Mucosa of rectum (tissue), 2 donors: ENCODE results near the gene TUBGCP2.

Experiments used
- H3K27ac ChIP-seq, 2 donors: one replicate each; pipeline ENCODE4 v1.7.0; 2013; ENCODE audit warnings: inconsistent platforms in 2 of 2, low read depth in 2 of 2, low read length in 2 of 2
- H3K27me3 ChIP-seq, 2 donors: one replicate each; pipeline ENCODE4 v1.7.0; 2013; ENCODE audit warnings: low read length in 2 of 2; ENCODE audit not compliant: control insufficient read depth in 2 of 2, insufficient read depth in 2 of 2
- H3K36me3 ChIP-seq, 2 donors: one replicate each; pipeline ENCODE4 v1.7.0; 2013; ENCODE audit warnings: low read length in 2 of 2; ENCODE audit not compliant: control insufficient read depth in 2 of 2, insufficient read depth in 2 of 2
- H3K4me1 ChIP-seq, 2 donors: one replicate each; pipeline ENCODE4 v1.7.0; 2013; ENCODE audit warnings: low read length in 2 of 2, mild to moderate bottlenecking in 1 of 2; ENCODE audit not compliant: control insufficient read depth in 2 of 2, insufficient read depth in 2 of 2
- H3K4me3 ChIP-seq, 2 donors: one replicate each; pipeline ENCODE4 v1.7.0; 2013; ENCODE audit warnings: low read length in 2 of 2
- H3K9ac ChIP-seq, 2 donors: one replicate each; pipeline ENCODE4 v1.7.0; 2013; ENCODE audit warnings: low read length in 2 of 2, low read depth in 1 of 2, mild to moderate bottlenecking in 1 of 2
- H3K9me3 ChIP-seq, 2 donors: one replicate each; pipeline ENCODE4 v1.7.0; 2013; ENCODE audit warnings: low read length in 2 of 2; ENCODE audit not compliant: control insufficient read depth in 2 of 2
- donor health status: healthy.
- donor health status: Normal muscosa, but diverticular disease.

The TUBGCP2 gene

DNA sequence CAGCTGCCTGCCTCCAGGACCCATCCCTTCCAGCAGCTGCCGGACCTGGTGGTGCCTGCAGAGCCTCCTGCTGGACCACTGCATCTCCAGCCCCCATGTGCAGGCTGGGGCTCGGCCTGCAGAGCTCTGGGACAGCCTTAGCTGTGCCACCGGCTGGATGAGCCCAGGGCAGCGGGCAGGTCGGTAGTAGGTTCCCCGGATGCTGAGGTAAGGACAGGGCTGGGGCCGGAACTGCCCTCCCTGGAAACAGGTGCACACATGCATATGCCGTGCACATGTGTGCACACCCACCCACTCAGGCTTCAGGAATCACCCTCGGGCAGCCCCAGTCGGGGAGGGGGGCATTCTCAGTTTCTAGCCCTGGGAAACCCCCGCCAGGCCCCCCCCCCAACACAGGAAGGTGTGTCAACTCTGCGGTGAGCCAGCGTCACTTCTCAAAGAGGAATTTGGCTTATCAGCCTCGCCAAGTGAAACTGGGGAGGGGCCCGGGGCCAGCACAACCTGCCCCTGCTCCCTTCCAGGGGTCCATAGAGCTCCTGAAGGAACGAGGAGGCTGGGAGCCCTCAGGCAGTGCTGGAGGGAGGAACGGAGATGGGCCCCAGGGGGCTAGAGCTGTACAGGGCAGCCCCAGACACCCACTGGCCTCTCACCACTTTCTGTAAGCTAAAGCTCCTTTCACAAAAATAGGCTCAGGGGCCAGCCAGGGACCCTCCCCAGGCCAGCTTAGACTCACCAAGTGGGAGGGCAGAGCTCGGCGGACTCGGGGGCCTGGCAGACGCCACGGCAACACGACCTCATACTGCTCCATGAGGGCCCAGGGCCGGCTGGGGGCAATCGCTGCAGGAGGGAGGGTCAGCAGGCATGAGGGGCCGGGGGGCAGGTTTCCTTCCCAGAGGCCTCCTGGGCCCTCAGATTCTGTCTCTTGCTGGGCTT, 33.7 kb downstream of the TUBGCP2 start:
- H3K4me1 ChIP-seq, result peaks cover 3 to 12% of the 10 kb centered on the region in 2 donors
- peaks cover 0 to 10% of the 10 kb centered on the region in 2 donors for H3K27me3 ChIP-seq
- H3K27ac ChIP-seq, result peak overlapping the region in 1 of 2 donors; percentile 61
- H3K4me3 ChIP-seq, result peak overlapping the region in 1 of 2 donors; percentile 65
- H3K9me3 ChIP-seq, result no peaks in the 10 kb centered on the region
- H3K9ac ChIP-seq, result no peak overlapping the region
- peaks cover 4 to 7% of the 10 kb centered on the region in 2 donors for H3K36me3 ChIP-seq

DNA sequence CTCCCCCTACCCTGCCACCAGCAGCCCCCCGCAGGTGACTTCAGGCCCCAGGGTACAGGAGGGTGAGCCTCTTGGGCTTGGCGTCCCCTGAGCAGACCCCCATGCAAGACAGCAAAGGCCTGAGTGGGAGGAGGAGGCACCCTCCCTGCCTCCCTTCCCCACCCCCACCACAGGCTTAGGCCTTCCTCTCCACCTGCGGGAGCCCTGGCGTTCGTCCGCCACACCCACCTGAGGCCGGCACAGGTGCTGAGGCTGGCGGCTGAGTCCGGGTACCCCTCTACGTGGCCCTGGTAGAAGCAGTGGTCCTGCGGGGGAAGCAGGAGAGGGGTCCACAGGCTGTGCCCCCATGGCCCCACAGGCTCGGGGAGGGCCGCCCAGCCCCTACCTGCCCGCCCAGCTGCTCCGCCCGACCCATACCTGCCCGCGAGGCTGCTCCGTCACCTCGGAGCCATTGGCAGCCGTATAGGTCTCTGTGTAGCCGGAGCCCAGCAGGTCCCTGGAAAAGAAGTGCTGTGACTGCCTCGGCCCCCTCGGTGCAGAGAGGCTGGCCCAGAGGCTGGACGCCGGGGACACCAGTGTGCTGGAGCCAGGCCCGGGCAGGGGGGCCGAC, 35.0 kb downstream of the TUBGCP2 start:
- H3K27me3 ChIP-seq, result peaks cover 0 to 10% of the 10 kb centered on the region in 2 donors
- no peak overlapping the region for H3K9ac ChIP-seq
- H3K27ac ChIP-seq, result no peak overlapping the region
- no peak overlapping the region for H3K4me3 ChIP-seq
- H3K4me1 ChIP-seq, result peaks cover 3 to 12% of the 10 kb centered on the region in 2 donors
- no peaks in the 10 kb centered on the region for H3K9me3 ChIP-seq
- no peaks in the 10 kb centered on the region for H3K36me3 ChIP-seq

DNA sequence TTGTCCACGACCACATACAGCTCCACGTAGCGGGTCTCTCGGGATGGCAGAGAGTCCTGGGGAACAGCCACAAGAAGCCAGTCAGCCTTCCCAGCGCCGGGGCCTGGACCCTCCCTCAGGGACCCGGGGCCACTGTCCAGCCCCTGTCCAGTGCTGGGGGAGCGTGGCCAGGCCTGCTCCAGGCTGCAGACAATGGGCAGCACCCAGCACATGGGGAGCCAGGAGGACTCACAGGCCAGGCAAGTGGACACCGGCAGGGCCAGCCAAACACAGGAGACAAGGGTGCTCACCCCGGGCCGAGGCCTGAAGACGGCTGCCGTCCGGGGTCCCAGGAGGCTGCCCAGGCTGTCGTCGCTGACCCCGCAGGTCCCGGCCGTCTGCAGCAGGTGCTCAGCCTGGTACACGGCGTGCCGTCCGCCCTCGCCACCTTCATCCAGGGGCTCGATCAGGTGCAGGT, 35.7 kb downstream of the TUBGCP2 start:
- peaks cover 0 to 7% of the 10 kb centered on the region in 2 donors for H3K4me1 ChIP-seq
- no peaks in the 10 kb centered on the region for H3K36me3 ChIP-seq
- H3K27ac ChIP-seq, result no peak overlapping the region

DNA sequence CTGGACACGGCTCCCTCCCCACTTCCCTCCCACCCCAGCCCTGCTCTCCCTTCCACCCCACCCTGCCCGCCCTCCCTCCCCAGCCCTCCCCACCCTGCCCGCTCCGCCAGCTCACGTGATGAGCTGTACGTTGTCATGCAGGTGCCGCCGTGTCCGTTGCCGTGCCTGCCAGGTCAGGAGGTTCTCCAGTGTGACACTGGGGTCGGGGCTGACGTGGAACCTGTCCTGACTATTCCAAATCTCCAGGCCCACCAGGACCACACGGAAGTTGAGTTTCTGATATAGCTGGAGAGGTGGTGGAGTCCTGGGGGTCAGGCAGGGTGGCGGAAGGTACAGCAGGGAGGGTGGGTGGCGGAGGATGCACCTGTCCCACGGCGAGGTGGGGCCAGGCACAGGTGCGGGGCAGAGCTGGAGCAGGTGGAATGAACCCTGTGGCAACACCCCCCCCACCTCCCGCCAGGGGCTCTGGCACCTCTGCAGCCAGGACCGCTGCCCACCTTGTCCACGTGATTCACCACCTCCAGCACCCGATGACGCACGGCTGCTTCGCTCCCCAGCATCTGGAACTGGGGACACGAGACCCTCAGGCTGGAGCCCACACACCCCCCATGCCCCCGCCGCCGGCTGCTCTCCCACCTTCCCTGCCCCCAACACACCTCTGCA, 36.2 kb downstream of the TUBGCP2 start:
- no peak overlapping the region for H3K4me3 ChIP-seq
- H3K27me3 ChIP-seq, result peaks cover 0 to 10% of the 10 kb centered on the region in 2 donors
- no peaks in the 10 kb centered on the region for H3K9me3 ChIP-seq
- H3K9ac ChIP-seq, result no peak overlapping the region
- H3K36me3 ChIP-seq, result no peaks in the 10 kb centered on the region
- peaks cover 0 to 5% of the 10 kb centered on the region in 2 donors for H3K4me1 ChIP-seq
- H3K27ac ChIP-seq, result no peak overlapping the region

More for the DNA sequence above, 35.7 kb downstream of the TUBGCP2 start:
- H3K9me3 ChIP-seq, result no peaks in the 10 kb centered on the region
- H3K9ac ChIP-seq, result no peak overlapping the region
- peaks cover 0 to 10% of the 10 kb centered on the region in 2 donors for H3K27me3 ChIP-seq
- H3K4me3 ChIP-seq, result no peak overlapping the region

DNA sequence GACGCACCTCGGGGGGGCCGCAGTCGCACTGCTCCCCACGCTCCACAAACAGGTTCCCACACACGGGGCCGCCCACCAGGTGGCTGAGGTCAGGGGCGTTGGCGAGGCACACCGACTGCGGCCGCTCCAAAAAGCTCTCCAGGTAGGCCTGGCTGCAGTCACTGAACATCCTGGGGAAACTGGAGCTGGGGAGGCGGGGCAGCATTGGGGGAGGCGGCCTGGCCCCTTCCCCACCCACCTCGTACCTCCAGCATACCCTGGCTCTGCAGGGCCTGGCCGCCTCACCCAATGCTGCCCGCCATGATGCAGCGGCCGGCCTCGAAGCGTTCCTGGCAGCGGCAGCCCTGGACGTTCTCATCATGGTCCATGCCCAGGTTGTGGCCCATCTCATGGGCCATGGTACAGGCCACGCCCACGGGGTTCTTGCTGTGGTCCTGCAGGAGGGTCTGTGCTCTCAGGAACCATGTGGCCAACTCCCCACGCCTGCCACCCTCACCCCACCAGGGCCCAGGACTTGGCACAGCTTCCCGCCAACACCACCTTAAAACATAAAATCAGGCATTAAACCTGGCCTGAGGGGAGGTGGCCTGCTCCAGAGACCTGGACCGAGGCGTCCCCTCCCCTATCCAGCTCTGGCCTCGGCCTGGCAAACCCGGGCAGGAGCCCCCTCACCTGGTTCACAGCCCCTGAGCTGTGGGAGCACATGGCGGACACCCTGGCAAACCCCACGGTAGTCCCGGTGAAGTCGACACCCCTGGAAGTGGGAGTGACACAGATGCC, 37.0 kb downstream of the TUBGCP2 start:
- H3K36me3 ChIP-seq, result no peaks in the 10 kb centered on the region
- peaks cover 0 to 5% of the 10 kb centered on the region in 2 donors for H3K4me1 ChIP-seq
- no peaks in the 10 kb centered on the region for H3K9me3 ChIP-seq
- no peak overlapping the region for H3K9ac ChIP-seq
- no peak overlapping the region for H3K4me3 ChIP-seq
- H3K27me3 ChIP-seq, result peaks cover 0 to 10% of the 10 kb centered on the region in 2 donors
- H3K27ac ChIP-seq, result no peak overlapping the region

DNA sequence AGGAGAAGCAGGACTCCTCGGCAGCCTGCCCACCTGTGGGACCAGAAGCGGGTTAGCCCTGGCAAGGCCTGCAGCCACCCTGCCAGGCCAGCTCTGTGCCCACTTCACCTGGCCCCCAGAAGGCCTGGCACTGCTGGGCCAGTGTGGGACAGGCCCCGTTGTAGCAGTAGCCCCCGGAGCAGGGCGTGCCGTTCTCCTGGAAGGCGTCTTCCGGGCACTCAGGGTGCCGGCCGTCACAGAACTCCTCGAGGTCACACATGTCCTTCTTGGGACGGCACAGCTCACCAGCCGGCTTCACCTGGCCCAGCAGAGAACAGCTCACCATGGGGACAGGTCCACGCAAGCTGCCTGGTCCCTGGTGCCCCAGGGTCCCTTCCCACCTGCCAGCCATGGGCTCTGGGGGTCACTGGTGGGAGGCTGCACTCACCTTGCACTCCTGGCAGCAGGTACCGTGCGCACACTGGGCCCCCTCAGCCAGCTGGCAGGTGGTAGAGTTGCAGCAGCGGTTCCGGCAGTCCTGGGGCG, 37.8 kb downstream of the TUBGCP2 start:
- H3K27me3 ChIP-seq, result peaks cover 0 to 10% of the 10 kb centered on the region in 2 donors
- no peaks in the 10 kb centered on the region for H3K36me3 ChIP-seq
- H3K9me3 ChIP-seq, result no peaks in the 10 kb centered on the region
- H3K27ac ChIP-seq, result no peak overlapping the region
- H3K9ac ChIP-seq, result no peak overlapping the region
- no peak overlapping the region for H3K4me3 ChIP-seq
- peaks cover 0 to 3% of the 10 kb centered on the region in 2 donors for H3K4me1 ChIP-seq

DNA sequence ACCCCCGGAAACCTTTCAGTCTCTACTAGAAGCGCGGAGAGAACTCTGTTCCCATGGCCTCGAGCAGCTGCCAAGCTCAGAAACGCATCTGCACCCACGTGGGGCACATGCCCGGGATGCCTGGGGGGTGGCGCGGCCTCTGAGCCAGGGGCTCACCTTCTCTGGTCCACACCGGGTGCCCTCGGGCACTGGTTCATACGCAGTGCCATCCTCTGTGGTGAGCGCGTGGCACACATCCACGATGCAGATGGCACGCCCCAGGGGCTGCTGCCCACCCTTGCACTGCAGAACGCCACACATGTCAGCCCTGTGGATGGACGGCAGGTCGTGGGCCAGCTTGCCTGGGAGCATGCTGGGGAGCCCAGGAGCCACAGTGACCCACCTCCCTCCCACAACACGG, 38.5 kb downstream of the TUBGCP2 start:
- Histone ChIP-seq H3K27me3 (peaks cover 0 to 5% of the 10 kb centered on the region in 2 donors), H3K9ac (no peak overlapping the region), H3K9me3 (no peaks in the 10 kb centered on the region), H3K36me3 (no peaks in the 10 kb centered on the region), H3K4me1 (peaks cover under 1 to 1% of the 10 kb centered on the region in 2 donors), H3K27ac (no peak overlapping the region), H3K4me3 (no peak overlapping the region)

DNA sequence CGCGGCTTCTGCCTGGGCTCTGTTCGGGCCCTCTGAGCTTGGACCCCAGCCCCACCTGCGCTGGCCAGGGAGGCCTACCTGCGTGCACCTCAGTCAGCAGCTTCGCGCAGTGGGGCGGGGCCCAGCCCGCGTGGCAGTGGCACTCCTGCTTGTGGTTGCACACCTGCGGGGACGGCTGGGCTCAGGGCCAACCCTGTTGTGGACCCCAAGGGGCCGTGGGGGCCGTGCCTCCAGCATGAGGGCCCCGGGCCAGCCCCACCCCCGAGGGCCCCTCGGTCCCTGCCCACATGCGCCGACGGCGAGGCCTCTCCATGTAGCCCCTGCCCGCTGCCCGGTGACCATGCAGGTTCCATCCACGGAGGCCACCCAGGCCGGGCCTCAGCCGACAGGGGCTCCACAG, 39.3 kb downstream of the TUBGCP2 start:
- Histone ChIP-seq H3K9ac (no peak overlapping the region), H3K4me1 (peaks cover 4 to 6% of the 10 kb centered on the region in 2 donors), H3K4me3 (no peak overlapping the region), H3K27me3 (no peaks in the 10 kb centered on the region), H3K36me3 (no peaks in the 10 kb centered on the region), H3K9me3 (no peaks in the 10 kb centered on the region), H3K27ac (no peak overlapping the region)

DNA sequence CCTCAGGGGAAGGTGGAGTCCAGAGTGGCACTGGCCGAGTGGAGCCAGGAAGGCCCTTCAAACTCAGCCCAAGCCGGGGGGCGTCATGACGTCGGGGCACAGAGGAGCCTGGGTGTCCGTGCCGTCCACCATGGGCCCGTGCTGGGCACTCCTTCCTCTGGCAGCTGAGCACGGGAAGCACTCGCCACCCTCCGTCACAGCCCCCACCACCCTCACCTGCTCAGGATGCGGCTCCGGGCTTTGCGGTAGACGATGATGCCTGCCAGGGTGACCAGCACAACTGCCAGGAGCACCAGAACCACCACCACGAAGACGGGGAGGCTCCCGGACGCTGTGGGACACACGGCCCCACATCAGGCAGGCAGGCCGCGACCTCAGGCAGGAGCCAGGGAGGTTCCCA, 40.1 kb downstream of the TUBGCP2 start:
- Histone ChIP-seq H3K9ac (no peak overlapping the region), H3K27ac (no peak overlapping the region)

More for the DNA sequence above, 40.1 kb downstream of the TUBGCP2 start:
- no peak overlapping the region for H3K4me3 ChIP-seq
- H3K27me3 ChIP-seq, result no peaks in the 10 kb centered on the region
- no peaks in the 10 kb centered on the region for H3K9me3 ChIP-seq
- peaks cover 10 to 12% of the 10 kb centered on the region in 2 donors for H3K4me1 ChIP-seq
- H3K36me3 ChIP-seq, result no peaks in the 10 kb centered on the region
